GM12878 (cell line): ENCODE measurements around the gene DNAJC11. TPM values are rescaled to one million over a fixed set of nuclear protein-coding genes. Genes with fewer than 3 reads are reported as not detected.

Source experiments
- ATAC-seq: fragments of 200-7000 bp; cut with Tn5 transposase; 3 replicates; pipeline ENCODE4 v1.9.1; 2020; ENCODE audit warnings: mild to moderate bottlenecking, moderate library complexity
- BruUV-seq: library from RNA; stranded (reverse); fragments of 400-500 nt; replicated peaks from 2 replicates; lab custom pipeline; 2021; lab: Mats Ljungman, UMichigan
- CTCF ChIA-PET: fragments of 300-600 bp; sonication (Branson Sonifier 250); formaldehyde crosslinking; extraction: SDS; loops from one replicate; lab custom pipeline; 2021; ENCODE audit warnings: inconsistent platforms; lab: Yijun Ruan, JAX
- POLR2A ChIA-PET: fragments of 350-600 bp; formaldehyde crosslinking; extraction: SDS; loops from one replicate; lab custom pipeline; 2021; ENCODE audit warnings: inconsistent platforms; lab: Charles Lee
- RAD21 ChIA-PET: fragments of 300-600 bp; sonication (Branson Sonifier 250); formaldehyde crosslinking; loops from one replicate; lab custom pipeline; 2023; ENCODE audit warnings: antibody characterized with exemption; ENCODE audit not compliant: unreplicated experiment; lab: Charles Lee
- SMC1A ChIA-PET: fragments of 300-600 bp; sonication (Branson Sonifier 250); formaldehyde crosslinking; loops from one replicate; lab custom pipeline; 2023; ENCODE audit not compliant: unreplicated experiment, uncharacterized antibody; lab: Charles Lee
- DNase-seq: peaks from one replicate; pipeline ENCODE4 v3.0.0-alpha.2; 2011; ENCODE audit warnings: low read depth, low spot score
- FAIRE-seq: peaks from 3 replicates; lab custom pipeline; 2011; peaks lifted over from hg19 to GRCh38; lab: Jason Lieb, UNC
- H2AFZ ChIP-seq: 2 replicates; pipeline ENCODE4 v1.6.0; 2011; ENCODE audit warnings: low read depth, low read length, control low read depth; ENCODE audit not compliant: control insufficient read depth
- H3K27ac ChIP-seq: 2 replicates; pipeline ENCODE4 v1.5.1; 2011; ENCODE audit warnings: control low read depth; ENCODE audit not compliant: control insufficient read depth, insufficient read depth
- H3K27me3 ChIP-seq, 2 experiments: replicated peaks in 1 of 2; 2 replicates each; pipeline versions ENCODE4 v1.6.0 to v1.6.1; 2011; ENCODE audit warnings: low read length in 1 of 2; ENCODE audit not compliant: control insufficient read depth in 2 of 2, insufficient read depth in 2 of 2
- H3K36me3 ChIP-seq, 2 experiments: 2 replicates each; pipeline ENCODE4 v1.5.1; 2011; ENCODE audit warnings: low read length in 1 of 2; ENCODE audit not compliant: control insufficient read depth in 2 of 2, insufficient read depth in 2 of 2
- H3K4me1 ChIP-seq: 2 replicates; pipeline ENCODE4 v1.6.1; 2011; ENCODE audit warnings: mild to moderate bottlenecking, low read length, moderate library complexity, mixed read lengths; ENCODE audit not compliant: control insufficient read depth, insufficient read depth
- H3K4me2 ChIP-seq: 2 replicates; pipeline ENCODE4 v1.6.0; 2011; ENCODE audit warnings: control low read depth; ENCODE audit not compliant: control insufficient read depth, insufficient read depth
- H3K4me3 ChIP-seq: fragments of 200-600 bp; sonication (generic); 2 replicates; pipeline ENCODE4 v1.5.1; 2016
- H3K79me2 ChIP-seq: 2 replicates; pipeline ENCODE4 v1.6.0; 2011; ENCODE audit warnings: low read length; ENCODE audit not compliant: control insufficient read depth, insufficient read depth
- H3K9ac ChIP-seq: 2 replicates; pipeline ENCODE4 v1.8.0; 2011; ENCODE audit warnings: low read length, control low read depth, mixed read lengths; ENCODE audit not compliant: control insufficient read depth, insufficient read depth
- H3K9me3 ChIP-seq: replicated peaks from 3 replicates; pipeline ENCODE4 v1.5.1; 2011; ENCODE audit warnings: mild to moderate bottlenecking, low read length; ENCODE audit not compliant: control insufficient read depth, insufficient read depth
- H4K20me1 ChIP-seq: 2 replicates; pipeline ENCODE4 v1.6.0; 2011; ENCODE audit not compliant: control insufficient read depth, insufficient read depth
- BACH1 ChIP-seq: fragments of 450-650 bp; IDR thresholded peaks from 2 replicates; pipeline ENCODE4 v1.6.1; 2017; ENCODE audit warnings: mild to moderate bottlenecking, borderline replicate concordance
- BCL3 ChIP-seq: IDR thresholded peaks from 2 replicates; pipeline ENCODE4 v1.6.1; 2011; ENCODE audit warnings: borderline replicate concordance, low read depth, mild to moderate bottlenecking, moderate library complexity, low read length; ENCODE audit not compliant: insufficient read depth, poor library complexity, severe bottlenecking
- IKZF2 ChIP-seq, 2 experiments: fragments of 450-650 bp; IDR thresholded peaks; 2 replicates each; pipeline ENCODE4 v1.6.1; 2017; ENCODE audit warnings: mild to moderate bottlenecking in 2 of 2, moderate library complexity in 2 of 2
- POLR2A ChIP-seq: IDR thresholded peaks from 2 replicates; pipeline ENCODE4 v1.6.1; 2011; ENCODE audit warnings: low read depth, mild to moderate bottlenecking, low read length
- RAD51 ChIP-seq: fragments of 450-650 bp; IDR thresholded peaks from 2 replicates; pipeline ENCODE4 v1.6.1; 2016; ENCODE audit warnings: moderate library complexity, mild to moderate bottlenecking, inconsistent platforms
- RELA ChIP-seq: fragments of 450-650 bp; IDR thresholded peaks from 2 replicates; pipeline ENCODE4 v1.8.0; 2014; ENCODE audit warnings: borderline replicate concordance; ENCODE audit not compliant: partially characterized antibody
- SIX5 ChIP-seq: IDR thresholded peaks from 2 replicates; pipeline ENCODE4 v1.6.1; 2011; ENCODE audit warnings: mild to moderate bottlenecking, low read depth, low read length, moderate library complexity; ENCODE audit not compliant: severe bottlenecking
- USF1 ChIP-seq: IDR thresholded peaks from 2 replicates; pipeline ENCODE4 v1.6.1; 2011; ENCODE audit warnings: borderline replicate concordance, low read depth, mild to moderate bottlenecking, moderate library complexity, mixed read lengths, low read length; ENCODE audit not compliant: insufficient read depth; ENCODE audit errors: extremely low read length
- ZBTB33 ChIP-seq: fragments of 450-650 bp; IDR thresholded peaks from 2 replicates; pipeline ENCODE4 v1.6.1; 2017; ENCODE audit warnings: mild to moderate bottlenecking
- WGBS: methylation state at CpG from one replicate; pipeline ENCODE4 v1.1.6; 2016; ENCODE audit warnings: low lambda C conversion rate; ENCODE audit not compliant: insufficient replicate concordance, insufficient coverage; ENCODE audit errors: missing lambda C conversion rate; 5-methylcytosine and 5-hydroxymethylcytosine counted together
- in situ Hi-C: fragments of 300-500 bp; cut with MboI; formaldehyde crosslinking; loops from 9 replicates; pipeline ENCODE4 v1.14.3; 2018; ENCODE audit warnings: mixed read lengths
- intact Hi-C: fragments of 100-400 bp; cut with micrococcal nuclease; formaldehyde crosslinking; loops from one replicate; pipeline ENCODE4 v1.14.2; 2022; ENCODE audit not compliant: unreplicated experiment
- polyA plus RNA-seq, 11 experiments: library from polyadenylated mRNA; depleted of rRNA in 4 of 11; unstranded in 6 of 11; stranded (reverse) in 5 of 11; fragments of >200 nt; fragmentation: Nextera tagmentation in 4 of 11; fragmentation: Illumina TruSeq in 1 of 11; extraction: Ambion mirVana in 4 of 11; extraction: Trizol in 1 of 11; gene quantifications; 1 replicate in 1 of 11; 2 replicates in 10 of 11; pipeline versions ENCODE4 v1.2.1 to v1.2.3, GENCODE V29; 2011 to 2016; ENCODE audit warnings: inconsistent platforms in 2 of 11, missing spikeins in 2 of 11, low read depth in 1 of 11
- total RNA-seq, 4 experiments: library from RNA; depleted of rRNA in 3 of 4; stranded (reverse); fragments of >200 nt in 3 of 4; fragmentation: Illumina TruSeq in 1 of 4; extraction: Trizol in 1 of 4; gene quantifications; 2 replicates each; pipeline versions ENCODE4 v1.2.1 to v1.2.3, GENCODE V29; 2013 to 2021
- TF ChIP-seq, protein P1 (sequence below): fragments of 450-650 bp; IDR thresholded peaks from 2 replicates; pipeline ENCODE4 v1.6.1; 2017; ENCODE audit warnings: mild to moderate bottlenecking, moderate library complexity

DNAJC11 gene
- total and polyA plus RNA-seq, 10 of the 15 experiments (the other 5 are each of a cell fraction or from before 2014, with no cell fraction given) = 5.0 to 58.8 (median 39.5) TPM

DNA sequence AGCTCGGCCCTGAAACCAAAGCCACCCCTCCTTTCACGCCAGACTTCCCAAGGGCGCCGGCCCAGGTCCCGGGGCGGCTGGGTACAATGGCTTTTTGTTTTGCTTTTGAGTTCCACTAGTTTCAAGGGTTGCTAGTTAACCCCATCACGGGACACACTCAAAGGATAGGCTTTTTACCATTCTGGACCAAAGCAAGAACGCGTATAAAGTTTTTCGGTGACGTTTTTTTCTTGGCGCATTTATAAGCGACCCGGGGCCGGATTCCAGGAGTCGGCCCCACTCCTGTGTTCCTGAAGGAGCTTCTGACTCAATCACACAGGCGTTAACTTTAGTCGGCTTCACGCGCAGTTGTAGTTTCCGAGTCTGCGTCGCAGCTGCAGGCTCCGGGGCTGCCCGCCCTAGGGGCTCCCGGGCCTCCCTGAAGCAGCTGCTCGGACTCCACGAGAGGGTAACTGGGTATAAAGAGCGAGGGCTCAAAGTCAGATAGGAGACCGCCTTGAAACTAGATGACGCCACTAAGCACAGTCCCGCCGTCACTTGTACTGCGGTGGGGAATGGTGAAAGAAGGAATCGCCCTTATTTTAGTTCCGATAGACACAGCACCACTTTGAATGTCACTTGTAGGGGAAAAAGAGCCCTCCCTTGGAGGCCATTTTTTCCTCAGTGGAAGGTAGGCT is 98.2 kb downstream of the DNAJC11 start (continued):
- TF ChIP-seq USF1 = no peak
- TF ChIP-seq RELA = no peak
- no peak for TF ChIP-seq BCL3
- peak; percentile 36; the same call in 1 of the 2 replicates for TF ChIP-seq POLR2A
- 0 out of 2 replicates have a peak, but pooled peaks have one; percentile 11 for TF ChIP-seq BACH1

GRCh38 chr1:6602669-6603237 is 98.9 kb downstream of the DNAJC11 start, which contains the start of gene KLHL21:
Gene KLHL21 (minus strand): TSS chr1:6602869. CDS start chr1:6602817, 52 bp downstream.
- peak within 1 kb of the TSS; percentile 70 for H2AFZ ChIP-seq
- no peak for FAIRE-seq
- H3K4me3 ChIP-seq = peak within 1 kb of the TSS; percentile 94
- peaks cover 2 to 3% of the 10 kb centered on the region in 2 experiments; a peak in 2 of 4 replicates for H3K36me3 ChIP-seq
- ChIA-PET POLR2A (interaction anchor here (0.9 to 1.3 kb wide), 3 partner anchors 9 to 23 kb away, joined by 3 to 10 read pairs (median 3); partner anchors contain the start of gene ZBTB48), SMC1A (no interaction called here), RAD21 (interaction anchor here (1.1 to 3.9 kb wide), 2 partner anchors 22 to 23 kb away, joined by 3 to 38 read pairs; partner anchors contain the start of gene ZBTB48), CTCF (interaction anchor here (1.0 to 5.4 kb wide), 2 partner anchors 9 to 48 kb away, joined by 3 to 39 read pairs; partner anchors contain the start of genes NOL9 and TAS1R1)
- peak; percentile 76 for ATAC-seq
- H3K9ac ChIP-seq = peak within 1 kb of the TSS; percentile 84
- intact Hi-C loops = loop anchor here (1.0 kb wide), 1 partner anchor 11 kb away; the partner anchor contains the start of gene PHF13
- BruUV-seq = no TSS peak
- peaks cover 13% of the 10 kb centered on the region for H3K4me1 ChIP-seq
- DNase-seq = no peak
- H3K27ac ChIP-seq = peak within 1 kb of the TSS; percentile 79
- H3K9me3 ChIP-seq = no peaks in the 10 kb centered on the region
- H3K79me2 ChIP-seq = peaks cover 36% of the 10 kb centered on the region
- no peaks in the 10 kb centered on the region for H3K27me3 ChIP-seq
- peak within 1 kb of the TSS; percentile 100 for H3K4me2 ChIP-seq
- H4K20me1 ChIP-seq = no peaks in the 10 kb centered on the region
- under 1% methylated on average over 53 of the region's 84 CpGs for WGBS
- in situ Hi-C loops = no loop called here
- TF ChIP-seq ZBTB33 = no peak
- TF ChIP-seq RAD51 = no peak
- TF ChIP-seq, protein P1, sequence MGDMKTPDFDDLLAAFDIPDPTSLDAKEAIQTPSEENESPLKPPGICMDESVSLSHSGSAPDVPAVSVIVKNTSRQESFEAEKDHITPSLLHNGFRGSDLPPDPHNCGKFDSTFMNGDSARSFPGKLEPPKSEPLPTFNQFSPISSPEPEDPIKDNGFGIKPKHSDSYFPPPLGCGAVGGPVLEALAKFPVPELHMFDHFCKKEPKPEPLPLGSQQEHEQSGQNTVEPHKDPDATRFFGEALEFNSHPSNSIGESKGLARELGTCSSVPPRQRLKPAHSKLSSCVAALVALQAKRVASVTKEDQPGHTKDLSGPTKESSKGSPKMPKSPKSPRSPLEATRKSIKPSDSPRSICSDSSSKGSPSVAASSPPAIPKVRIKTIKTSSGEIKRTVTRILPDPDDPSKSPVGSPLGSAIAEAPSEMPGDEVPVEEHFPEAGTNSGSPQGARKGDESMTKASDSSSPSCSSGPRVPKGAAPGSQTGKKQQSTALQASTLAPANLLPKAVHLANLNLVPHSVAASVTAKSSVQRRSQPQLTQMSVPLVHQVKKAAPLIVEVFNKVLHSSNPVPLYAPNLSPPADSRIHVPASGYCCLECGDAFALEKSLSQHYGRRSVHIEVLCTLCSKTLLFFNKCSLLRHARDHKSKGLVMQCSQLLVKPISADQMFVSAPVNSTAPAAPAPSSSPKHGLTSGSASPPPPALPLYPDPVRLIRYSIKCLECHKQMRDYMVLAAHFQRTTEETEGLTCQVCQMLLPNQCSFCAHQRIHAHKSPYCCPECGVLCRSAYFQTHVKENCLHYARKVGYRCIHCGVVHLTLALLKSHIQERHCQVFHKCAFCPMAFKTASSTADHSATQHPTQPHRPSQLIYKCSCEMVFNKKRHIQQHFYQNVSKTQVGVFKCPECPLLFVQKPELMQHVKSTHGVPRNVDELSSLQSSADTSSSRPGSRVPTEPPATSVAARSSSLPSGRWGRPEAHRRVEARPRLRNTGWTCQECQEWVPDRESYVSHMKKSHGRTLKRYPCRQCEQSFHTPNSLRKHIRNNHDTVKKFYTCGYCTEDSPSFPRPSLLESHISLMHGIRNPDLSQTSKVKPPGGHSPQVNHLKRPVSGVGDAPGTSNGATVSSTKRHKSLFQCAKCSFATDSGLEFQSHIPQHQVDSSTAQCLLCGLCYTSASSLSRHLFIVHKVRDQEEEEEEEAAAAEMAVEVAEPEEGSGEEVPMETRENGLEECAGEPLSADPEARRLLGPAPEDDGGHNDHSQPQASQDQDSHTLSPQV = 0 out of 2 replicates have a peak, but pooled peaks have one; percentile 2
- no peak for TF ChIP-seq IKZF2 (IDR thresholded peaks at IDR 0.05)
- no peak for TF ChIP-seq SIX5
